ENCODE results near the gene IL22RA1. TPM values are rescaled to one million over a fixed set of nuclear protein-coding genes. Genes with fewer than 3 reads are reported as not detected.

IL22RA1 gene
- total RNA-seq, 4 donors from 2014 or later = 0.12 to 1.2 (median 0.39) TPM

GRCh38 chr1:24117722-24118409 is 25.1 kb downstream of the IL22RA1 start:
- DNase-seq (ENCODE audit: low spot score) (no peak), ATAC-seq (ENCODE audit: low FRiP score) (peak; percentile 58)
- no peak for TF ChIP-seq CTCF (IDR thresholded peaks at IDR 0.05)

GRCh38 chr1:24117132-24117531 is 25.8 kb downstream of the IL22RA1 start:
- DNase-seq (ENCODE audit: low spot score) (no peak), ATAC-seq (ENCODE audit: low FRiP score) (no peak)
- TF ChIP-seq CTCF (IDR thresholded peaks at IDR 0.05) = no peak

- no peak for TF ChIP-seq CTCF (IDR thresholded peaks at IDR 0.05)
- ATAC-seq (ENCODE audit: low FRiP score) (no peak), DNase-seq (ENCODE audit: low spot score) (no peak)
Measured at GRCh38 chr1:24114753-24115152, 28.2 kb downstream of the IL22RA1 start.

- no peak for TF ChIP-seq CTCF (IDR thresholded peaks at IDR 0.05)
- ATAC-seq (ENCODE audit: low FRiP score) = no peak
- DNase-seq (ENCODE audit: low spot score) = no peak
Measured at GRCh38 chr1:24113641-24114033, 29.3 kb downstream of the IL22RA1 start.

- ATAC-seq (ENCODE audit: low FRiP score) (peak; percentile 65), DNase-seq (ENCODE audit: low spot score) (no peak)
- TF ChIP-seq CTCF (IDR thresholded peaks at IDR 0.05) = no peak
Measured at GRCh38 chr1:24111996-24112779, 30.8 kb downstream of the IL22RA1 start, which contains the start of gene MYOM3. Gene MYOM3, minus strand, starts transcription at chr1:24112135. Its CDS starts 3,499 bp downstream, at chr1:24108636.

GRCh38 chr1:24111262-24111995 is 31.5 kb downstream of the IL22RA1 start:
- no peak for TF ChIP-seq CTCF (IDR thresholded peaks at IDR 0.05)
- ATAC-seq (ENCODE audit: low FRiP score) (no peak), DNase-seq (ENCODE audit: low spot score) (no peak)

Measured in omental fat pad (tissue), 4 donors.